VCaP (cell line): ENCODE results near the gene EFCAB6.

Experiments used
- H3K27ac ChIP-seq: fragments of 450-650 bp; 2 replicates; pipeline ENCODE4 v1.5.1; 2017
- CTCF ChIP-seq: fragments of 450-650 bp; conservative IDR thresholded peaks from 2 replicates; pipeline ENCODE4 v1.5.1; 2017; ENCODE audit warnings: mild to moderate bottlenecking, moderate library complexity

The EFCAB6 gene

GRCh38 chr22:43580271-43580750, 231.8 kb downstream of the EFCAB6 start:
- no peak overlapping the region for H3K27ac ChIP-seq
- no peak for TF ChIP-seq CTCF

GRCh38 chr22:43574738-43575137, 237.4 kb downstream of the EFCAB6 start:
- TF ChIP-seq CTCF, result no peak
- no peak overlapping the region for H3K27ac ChIP-seq

- no peak overlapping the region for H3K27ac ChIP-seq
- no peak for TF ChIP-seq CTCF
These were observed 239.4 kb downstream of the EFCAB6 start for GRCh38 chr22:43572710-43573109.

- TF ChIP-seq CTCF, result no peak
- no peak overlapping the region for H3K27ac ChIP-seq
These were observed 240.9 kb downstream of the EFCAB6 start for GRCh38 chr22:43571181-43571580.

DNA sequence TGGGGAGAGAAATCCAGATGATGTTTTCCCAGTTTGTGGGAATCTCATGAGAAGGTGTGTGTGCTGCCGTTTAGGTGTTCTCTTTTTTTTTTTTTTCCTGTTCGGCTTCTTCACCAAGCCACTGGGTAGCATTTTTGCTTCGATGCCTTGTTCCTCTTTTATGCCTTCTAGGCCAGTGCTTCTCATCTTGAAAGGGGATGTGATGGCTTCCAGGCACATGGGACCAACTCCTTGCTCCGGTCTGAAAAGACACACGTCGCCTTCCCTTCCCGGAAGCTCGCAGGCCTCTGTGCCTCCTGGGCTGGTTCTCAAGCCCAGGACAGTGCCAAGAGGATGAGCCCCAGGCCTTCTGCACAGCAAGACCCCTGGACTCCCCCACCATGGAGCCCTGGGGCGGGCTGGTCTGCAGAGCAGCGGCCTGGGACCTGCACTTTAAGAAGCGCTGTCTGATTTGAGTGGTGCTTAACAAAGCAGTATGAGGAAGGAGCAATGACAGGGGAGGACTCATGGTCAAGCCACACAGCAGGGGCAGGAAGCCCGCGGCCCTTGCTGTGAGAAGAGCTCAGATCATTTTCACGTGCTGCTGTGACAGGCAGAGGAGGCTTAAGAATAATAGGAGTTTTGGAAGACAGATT, 241.5 kb downstream of the EFCAB6 start:
- TF ChIP-seq CTCF, result no peak

GRCh38 chr22:43569111-43569510, 243.0 kb downstream of the EFCAB6 start:
- no peak for TF ChIP-seq CTCF
- no peak overlapping the region for H3K27ac ChIP-seq

More for the DNA sequence above, 241.5 kb downstream of the EFCAB6 start:
- H3K27ac ChIP-seq, result no peak overlapping the region

DNA sequence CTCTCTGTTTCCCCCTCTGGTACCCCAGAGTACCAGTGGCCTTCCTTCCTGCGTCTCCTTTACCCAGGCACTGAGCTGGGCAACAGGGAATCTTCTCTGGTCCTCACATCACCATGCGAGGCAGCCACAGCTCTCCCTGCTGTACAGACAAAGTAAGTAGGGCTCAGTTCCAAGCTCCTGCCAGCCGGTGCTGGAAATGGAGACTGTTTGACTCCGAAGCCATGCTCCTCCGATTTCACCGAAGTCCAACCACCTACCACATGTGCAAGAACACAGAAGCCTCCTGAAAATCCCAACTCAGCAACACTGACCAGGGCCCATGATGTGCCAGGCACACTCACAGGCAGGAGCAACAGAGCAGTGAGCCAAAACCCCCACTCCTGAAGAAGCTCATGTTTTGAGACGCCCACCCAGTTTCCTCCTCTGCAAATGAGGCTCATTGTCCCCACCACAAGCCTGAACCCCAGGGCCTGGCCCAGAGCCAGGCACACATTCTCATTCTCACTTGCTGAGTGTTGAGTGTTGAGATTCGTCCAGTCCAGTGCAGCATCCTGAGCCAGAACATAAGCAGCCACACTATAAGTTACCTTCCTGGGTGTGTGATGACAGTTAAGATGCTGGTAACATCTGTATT, 244.3 kb downstream of the EFCAB6 start:
- no peak overlapping the region for H3K27ac ChIP-seq
- no peak for TF ChIP-seq CTCF
